Measurements from ENCODE around the gene STX3. TPM values are rescaled to one million over a fixed set of nuclear protein-coding genes. Genes with fewer than 3 reads are reported as not detected.

Gene STX3
- total and polyA plus RNA-seq, 2 of the 4 experiments (the other 2 are of a cell fraction): 5.0 to 5.4 TPM

DNA sequence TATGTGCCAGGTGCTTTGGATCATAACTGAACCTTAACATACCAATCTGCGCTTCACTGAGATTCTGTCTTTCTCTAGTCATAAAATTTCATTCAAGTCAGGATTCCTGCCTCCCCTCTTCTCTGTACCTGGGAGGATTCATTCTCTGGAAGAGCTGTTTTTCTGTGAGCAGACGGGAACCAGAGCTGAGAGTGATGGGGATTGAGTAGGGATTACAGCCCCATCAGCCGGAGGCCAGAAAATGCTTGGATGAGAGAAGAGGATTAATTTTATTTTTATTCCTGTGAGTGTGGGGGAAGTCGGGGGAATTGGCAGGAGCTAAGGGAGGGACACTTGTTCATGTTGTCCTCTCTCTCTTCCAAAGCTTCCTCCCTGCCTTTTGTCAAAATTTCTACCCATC, 4.7 kb downstream of the STX3 start:
- peaks cover 0 to 25% of the 10 kb centered on the region in 2 experiments; a peak in 3 of 4 replicates for H3K79me1 ChIP-seq (ENCODE audit: low read depth in 1 of 2, low read length in 2 of 2)
- no peak overlapping the region for H3K4me2 ChIP-seq (ENCODE audit: low read depth, low read length)
- H4K20me1 ChIP-seq (ENCODE audit: insufficient read depth, low read length): peaks cover 9% of the 10 kb centered on the region; the same call in 1 of the 2 replicates
- H4K8ac ChIP-seq (ENCODE audit: low read depth in 2 of 2, low read length in 2 of 2): no peak overlapping the region
- H3K14ac ChIP-seq (replicated peaks; ENCODE audit: low read depth, low read length): no peak overlapping the region
- no peak overlapping the region for H4K5ac ChIP-seq (ENCODE audit: low read depth, low read length)
- H3K18ac ChIP-seq (ENCODE audit: low read depth, low read length): no peak overlapping the region
- in situ Hi-C loops (cut with MboI; ENCODE audit: low sequenced_read_pairs) (loop anchor here (5.0 kb wide), 1 partner anchor 42 kb away; no protein-coding TSS in a partner anchor), intact Hi-C loops (cut with micrococcal nuclease) (no loop called here), dilution Hi-C loops (cut with HindIII; ENCODE audit: low sequenced_read_pairs, unreplicated experiment) (no loop called here)
- no CpG with 5 or more reads among the region's 4 CpGs for WGBS, 2 experiments (ENCODE audit: extremely low coverage in 2 of 2, insufficient read length in 1 of 2)
- ChIA-PET POLR2A (ENCODE audit: unreplicated experiment) (no interaction called here), CTCF (no interaction called here)
- no peak overlapping the region for H3K4ac ChIP-seq (ENCODE audit: low read depth, low read length)
- TF ChIP-seq RCOR1 (IDR thresholded peaks at IDR 0.05; ENCODE audit: insufficient replicate concordance, low read length) (no peak), MAZ (IDR thresholded peaks at IDR 0.05; ENCODE audit: borderline replicate concordance, low read depth, low read length) (no peak), SMC3 (IDR thresholded peaks at IDR 0.05; ENCODE audit: low read depth, low read length) (no peak), MAFK (IDR thresholded peaks at IDR 0.05; ENCODE audit: low read depth, low read length) (no peak), RAD21 (IDR thresholded peaks at IDR 0.05; ENCODE audit: low read length) (no peak), MXI1 (IDR thresholded peaks at IDR 0.05; ENCODE audit: borderline replicate concordance, low read depth, low read length) (no peak)
- TF ChIP-seq, protein P1, sequence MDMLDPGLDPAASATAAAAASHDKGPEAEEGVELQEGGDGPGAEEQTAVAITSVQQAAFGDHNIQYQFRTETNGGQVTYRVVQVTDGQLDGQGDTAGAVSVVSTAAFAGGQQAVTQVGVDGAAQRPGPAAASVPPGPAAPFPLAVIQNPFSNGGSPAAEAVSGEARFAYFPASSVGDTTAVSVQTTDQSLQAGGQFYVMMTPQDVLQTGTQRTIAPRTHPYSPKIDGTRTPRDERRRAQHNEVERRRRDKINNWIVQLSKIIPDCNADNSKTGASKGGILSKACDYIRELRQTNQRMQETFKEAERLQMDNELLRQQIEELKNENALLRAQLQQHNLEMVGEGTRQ (IDR thresholded peaks at IDR 0.05; ENCODE audit: low read depth, low read length): no peak
- no peaks in the 10 kb centered on the region for H3K36me3 ChIP-seq (ENCODE audit: control insufficient read depth, insufficient read depth, low read length)
- H3K9me1 ChIP-seq (ENCODE audit: insufficient read depth, low read length): peaks cover 5% of the 10 kb centered on the region; the same call in 1 of the 2 replicates
- DNase-seq (no peak), ATAC-seq (ENCODE audit: low read depth) (no peak)
- H2AK9ac ChIP-seq (replicated peaks; ENCODE audit: low read depth, low read length, poor library complexity): no peak overlapping the region
- no peak overlapping the region for H2BK120ac ChIP-seq (ENCODE audit: low read depth, low read length)
- H3K27me3 ChIP-seq (ENCODE audit: control insufficient read depth, insufficient read depth, low read length): no peaks in the 10 kb centered on the region
- no peak overlapping the region for H2AFZ ChIP-seq (replicated peaks; ENCODE audit: low read length, poor library complexity)
- no peak overlapping the region for H3K4me3 ChIP-seq (ENCODE audit: insufficient read depth, low read depth, low read length)
- H3K9me3 ChIP-seq (ENCODE audit: control insufficient read depth, insufficient read depth, low read length): no peaks in the 10 kb centered on the region
- H3K56ac ChIP-seq (ENCODE audit: extremely low read depth, insufficient read depth, low read length): no peak overlapping the region
- no peak overlapping the region for H2AK5ac ChIP-seq (ENCODE audit: low read depth, low read length)
- no TSS peak for BruUV-seq (replicated peaks)
- H4K91ac ChIP-seq (ENCODE audit: insufficient read depth, low read depth, low read length): no peak overlapping the region
- no peak overlapping the region for H3K23ac ChIP-seq (ENCODE audit: low read depth, low read length)
- H3K4me1 ChIP-seq (ENCODE audit: control insufficient read depth, insufficient read depth, low read length): peaks cover 5% of the 10 kb centered on the region
- no peak overlapping the region for H3K27ac ChIP-seq (ENCODE audit: insufficient read depth, low read length)
- no peak overlapping the region for H3K9ac ChIP-seq (ENCODE audit: low read depth, low read length)
- no peak overlapping the region for H2BK15ac ChIP-seq (ENCODE audit: low read depth, low read length)
- H2BK20ac ChIP-seq (ENCODE audit: low read depth, low read length): no peak overlapping the region
- H2BK5ac ChIP-seq (ENCODE audit: low read depth, low read length, poor library complexity, severe bottlenecking): no peak overlapping the region
